ENCODE results near the gene EXTL2. TPM values are rescaled to one million over a fixed set of nuclear protein-coding genes. Genes with fewer than 3 reads are reported as not detected.

Gene EXTL2
- total RNA-seq, 1 experiment from 2014 or later, result 24.1 TPM

DNA sequence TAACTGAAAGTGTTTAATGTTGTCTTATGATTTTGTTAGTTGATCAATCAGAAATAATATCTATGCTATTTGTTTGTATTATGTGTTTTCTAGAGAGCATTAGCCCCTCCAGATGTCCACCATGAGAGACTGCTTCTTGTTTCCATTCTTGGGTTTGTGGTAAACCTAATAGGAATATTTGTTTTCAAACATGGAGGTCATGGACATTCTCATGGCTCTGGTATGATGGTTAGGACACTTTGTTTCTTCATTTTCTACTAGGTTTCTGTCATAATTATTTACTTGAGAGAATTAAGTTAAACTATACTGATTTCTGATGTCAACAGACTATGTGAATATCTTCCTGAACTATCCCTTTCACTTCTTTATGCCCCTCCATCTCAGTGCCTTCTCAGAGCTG is 17.4 kb upstream of the EXTL2 start:
- no peak for TF ChIP-seq CTCF (conservative IDR thresholded peaks at IDR 0.05; ENCODE audit: low read depth, low read length)
- TF ChIP-seq EZH2 (IDR thresholded peaks at IDR 0.05; ENCODE audit: borderline replicate concordance, low read depth, low read length, poor library complexity, severe bottlenecking), result no peak
- intact Hi-C loops (cut with micrococcal nuclease; ENCODE audit: unreplicated experiment), result no loop called here
- no peak for DNase-seq (ENCODE audit: low spot score)
- ChIA-PET CTCF (no interaction called here), POLR2A (ENCODE audit: low non-redundant PET) (no interaction called here)
- Histone ChIP-seq H3K27ac (ENCODE audit: low read depth, low read length, poor library complexity, severe bottlenecking) (no peak overlapping the region), H3K36me3 (ENCODE audit: insufficient read depth, low read length, poor library complexity, severe bottlenecking) (peaks cover 36% of the 10 kb centered on the region), H3K27me3 (replicated peaks; ENCODE audit: insufficient read depth, low read depth, low read length, poor library complexity) (no peaks in the 10 kb centered on the region), H3K4me3 (ENCODE audit: low read depth, low read length, poor library complexity, severe bottlenecking) (no peak overlapping the region), H3K9me3 (ENCODE audit: low read depth, low read length, poor library complexity, severe bottlenecking) (no peaks in the 10 kb centered on the region), H3K4me1 (ENCODE audit: insufficient read depth, low read length, poor library complexity, severe bottlenecking) (no peaks in the 10 kb centered on the region)
- no TSS peak for BruUV-seq (replicated peaks)

GRCh38 chr1:100909018-100909417 is 14.4 kb upstream of the EXTL2 start:
- POLR2A ChIA-PET (ENCODE audit: low non-redundant PET), result interaction anchor here (0.6 kb wide), 1 partner anchor 613 kb away, joined by 3 read pairs; no protein-coding TSS in a partner anchor
- H3K27me3 ChIP-seq (replicated peaks; ENCODE audit: insufficient read depth, low read depth, low read length, poor library complexity), result no peaks in the 10 kb centered on the region
- no peaks in the 10 kb centered on the region for H3K9me3 ChIP-seq (ENCODE audit: low read depth, low read length, poor library complexity, severe bottlenecking)
- no peak for DNase-seq (ENCODE audit: low spot score)
- intact Hi-C loops (cut with micrococcal nuclease; ENCODE audit: unreplicated experiment), result no loop called here
- BruUV-seq (replicated peaks), result no TSS peak
- CTCF ChIA-PET, result no interaction called here
- no peaks in the 10 kb centered on the region for H3K4me1 ChIP-seq (ENCODE audit: insufficient read depth, low read length, poor library complexity, severe bottlenecking)
- no peak for TF ChIP-seq EZH2 (IDR thresholded peaks at IDR 0.05; ENCODE audit: borderline replicate concordance, low read depth, low read length, poor library complexity, severe bottlenecking)
- no peak for TF ChIP-seq CTCF (conservative IDR thresholded peaks at IDR 0.05; ENCODE audit: low read depth, low read length)
- H3K27ac ChIP-seq (ENCODE audit: low read depth, low read length, poor library complexity, severe bottlenecking), result no peak overlapping the region
- H3K4me3 ChIP-seq (ENCODE audit: low read depth, low read length, poor library complexity, severe bottlenecking), result no peak overlapping the region
- H3K36me3 ChIP-seq (ENCODE audit: insufficient read depth, low read length, poor library complexity, severe bottlenecking), result peaks cover 24% of the 10 kb centered on the region

- POLR2A ChIA-PET (ENCODE audit: low non-redundant PET), result no interaction called here
Measured at GRCh38 chr1:100907887-100908286, 13.2 kb upstream of the EXTL2 start.

More at GRCh38 chr1:100907887-100908286, 13.2 kb upstream of the EXTL2 start:
- H3K9me3 ChIP-seq (ENCODE audit: low read depth, low read length, poor library complexity, severe bottlenecking), result no peaks in the 10 kb centered on the region
- BruUV-seq (replicated peaks), result no TSS peak
- CTCF ChIA-PET, result no interaction called here
- H3K4me1 ChIP-seq (ENCODE audit: insufficient read depth, low read length, poor library complexity, severe bottlenecking), result no peaks in the 10 kb centered on the region
- no peak for DNase-seq (ENCODE audit: low spot score)
- no peaks in the 10 kb centered on the region for H3K27me3 ChIP-seq (replicated peaks; ENCODE audit: insufficient read depth, low read depth, low read length, poor library complexity)
- H3K4me3 ChIP-seq (ENCODE audit: low read depth, low read length, poor library complexity, severe bottlenecking), result no peak overlapping the region
- intact Hi-C loops (cut with micrococcal nuclease; ENCODE audit: unreplicated experiment), result no loop called here
- TF ChIP-seq CTCF (conservative IDR thresholded peaks at IDR 0.05; ENCODE audit: low read depth, low read length), result no peak
- no peak for TF ChIP-seq EZH2 (IDR thresholded peaks at IDR 0.05; ENCODE audit: borderline replicate concordance, low read depth, low read length, poor library complexity, severe bottlenecking)
- H3K27ac ChIP-seq (ENCODE audit: low read depth, low read length, poor library complexity, severe bottlenecking), result no peak overlapping the region
- H3K36me3 ChIP-seq (ENCODE audit: insufficient read depth, low read length, poor library complexity, severe bottlenecking), result peaks cover 23% of the 10 kb centered on the region

All from A673 (cell line).